SK-N-SH (cell line): Measurements from ENCODE around the gene HRH1.

Source experiments
- CTCF ChIP-seq: fragments of 200-600 bp; sonication (generic); IDR thresholded peaks from 2 replicates; pipeline ENCODE4 v1.6.1; 2017; ENCODE audit warnings: antibody characterized with exemption, mild to moderate bottlenecking, moderate library complexity
- ELF1 ChIP-seq: IDR thresholded peaks from 2 replicates; pipeline ENCODE4 v1.4.0; 2012
- JUND ChIP-seq: IDR thresholded peaks from 2 replicates; pipeline ENCODE4 v1.4.0; 2012
- MXI1 ChIP-seq: IDR thresholded peaks from 2 replicates; pipeline ENCODE4 v1.6.1; 2012; ENCODE audit warnings: mild to moderate bottlenecking, low read depth, low read length, improper control_type of control experiment
- RCOR1 ChIP-seq: fragments of 150-350 bp; IDR thresholded peaks from 2 replicates; pipeline ENCODE4 v1.6.1; 2017; ENCODE audit warnings: antibody characterized with exemption, low read length
- TEAD4 ChIP-seq: IDR thresholded peaks from 2 replicates; pipeline ENCODE4 v1.4.0; 2012; ENCODE audit warnings: mild to moderate bottlenecking, borderline replicate concordance; ENCODE audit not compliant: insufficient read depth

- TF ChIP-seq JUND: no peak
- no peak for TF ChIP-seq TEAD4
- no peak for TF ChIP-seq RCOR1
- no peak for TF ChIP-seq CTCF
- no peak for TF ChIP-seq ELF1
- no peak for TF ChIP-seq MXI1
These were observed 1.7 kb downstream of the HRH1 start for GRCh38 chr3:11156026-11156410.
